ENCODE data around the gene PCDH9.
"Not testable (repeated sequence)": the region's sequence is repeated elsewhere in the genome, so short reads cannot be mapped to it uniquely, and the experiment has no call there.

PCDH9 gene

GRCh38 chr13:66899955-66900354 is 330.2 kb downstream of the PCDH9 start:
- DNase-seq (ENCODE audit: low read depth, low spot score) = no peak
- WGBS (ENCODE audit: insufficient coverage, insufficient read length) = no CpG with 5 or more reads among the region's 3 CpGs
- no peak overlapping the region for H3K4me3 ChIP-seq (ENCODE audit: low read length)
- no peaks in the 10 kb centered on the region for H3K36me3 ChIP-seq (ENCODE audit: control insufficient read depth, insufficient read depth, low read length)
- H3K9me3 ChIP-seq (ENCODE audit: control insufficient read depth, insufficient read depth, low read length) = no peaks in the 10 kb centered on the region
- H3K27me3 ChIP-seq (ENCODE audit: control insufficient read depth, insufficient read depth, low read length) = no peaks in the 10 kb centered on the region
- no peaks in the 10 kb centered on the region for H3K4me1 ChIP-seq (ENCODE audit: control insufficient read depth, insufficient read depth, low read length)
- H3K27ac ChIP-seq (ENCODE audit: low read length) = no peak overlapping the region

DNA sequence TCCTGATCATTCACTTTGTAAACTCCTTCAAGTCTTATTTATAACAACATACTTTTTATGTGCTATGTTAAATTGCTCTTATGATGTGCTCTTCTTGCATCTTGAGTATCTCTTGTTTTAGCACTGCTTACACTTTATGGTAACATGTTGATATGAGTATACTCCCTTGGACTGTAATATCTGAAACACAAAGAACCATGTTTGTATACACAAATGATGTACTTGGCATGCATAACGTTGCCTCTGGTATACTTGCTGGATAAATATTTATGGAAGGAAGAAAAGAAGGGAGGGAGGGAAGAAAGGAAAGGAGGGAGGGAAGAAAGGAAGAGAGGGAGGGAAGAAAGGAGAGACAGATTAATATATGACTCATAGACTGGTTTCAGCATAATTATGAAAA is 333.2 kb downstream of the PCDH9 start:
- H3K9me3 ChIP-seq (ENCODE audit: control insufficient read depth, insufficient read depth, low read length) = no peaks in the 10 kb centered on the region
- WGBS (ENCODE audit: insufficient coverage, insufficient read length) = no CpG with 5 or more reads among the region's 1 CpG
- H3K36me3 ChIP-seq (ENCODE audit: control insufficient read depth, insufficient read depth, low read length) = no peaks in the 10 kb centered on the region
- H3K27me3 ChIP-seq (ENCODE audit: control insufficient read depth, insufficient read depth, low read length) = no peaks in the 10 kb centered on the region
- H3K4me3 ChIP-seq (ENCODE audit: low read length) = no peak overlapping the region
- no peak for DNase-seq (ENCODE audit: low read depth, low spot score)
- no peaks in the 10 kb centered on the region for H3K4me1 ChIP-seq (ENCODE audit: control insufficient read depth, insufficient read depth, low read length)
- no peak overlapping the region for H3K27ac ChIP-seq (ENCODE audit: low read length)

GRCh38 chr13:66895780-66896179 is 334.4 kb downstream of the PCDH9 start:
- H3K27ac ChIP-seq (ENCODE audit: low read length) = no peak overlapping the region
- H3K36me3 ChIP-seq (ENCODE audit: control insufficient read depth, insufficient read depth, low read length) = no peaks in the 10 kb centered on the region
- H3K4me3 ChIP-seq (ENCODE audit: low read length) = no peak overlapping the region
- H3K27me3 ChIP-seq (ENCODE audit: control insufficient read depth, insufficient read depth, low read length) = no peaks in the 10 kb centered on the region
- no peak for DNase-seq (ENCODE audit: low read depth, low spot score)
- WGBS (ENCODE audit: insufficient coverage, insufficient read length) = no CpG with 5 or more reads among the region's 5 CpGs
- no peaks in the 10 kb centered on the region for H3K4me1 ChIP-seq (ENCODE audit: control insufficient read depth, insufficient read depth, low read length)
- no peaks in the 10 kb centered on the region for H3K9me3 ChIP-seq (ENCODE audit: control insufficient read depth, insufficient read depth, low read length)

DNA sequence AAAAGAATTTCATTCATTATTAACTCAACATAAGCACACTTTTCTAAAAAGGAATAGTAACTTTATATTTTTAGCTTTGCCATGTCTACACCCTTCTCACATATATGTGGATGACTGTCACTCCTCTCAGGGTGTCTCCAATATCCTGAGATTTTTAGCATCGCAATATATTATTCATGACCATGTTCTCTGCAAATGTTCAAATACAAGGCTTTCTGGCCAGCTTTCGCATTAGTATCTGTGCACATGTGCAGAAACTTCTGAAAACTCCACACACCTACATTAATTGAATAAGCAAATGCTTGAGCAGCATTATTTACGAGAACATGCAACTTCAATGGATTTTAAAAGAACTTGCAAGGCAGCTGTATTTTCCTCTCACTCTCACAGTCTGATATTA is 334.8 kb downstream of the PCDH9 start:
- no peak overlapping the region for H3K4me3 ChIP-seq (ENCODE audit: low read length)
- H3K27ac ChIP-seq (ENCODE audit: low read length) = no peak overlapping the region
- no peaks in the 10 kb centered on the region for H3K36me3 ChIP-seq (ENCODE audit: control insufficient read depth, insufficient read depth, low read length)
- no peaks in the 10 kb centered on the region for H3K27me3 ChIP-seq (ENCODE audit: control insufficient read depth, insufficient read depth, low read length)
- DNase-seq (ENCODE audit: low read depth, low spot score) = no peak
- no peaks in the 10 kb centered on the region for H3K4me1 ChIP-seq (ENCODE audit: control insufficient read depth, insufficient read depth, low read length)
- no CpG with 5 or more reads among the region's 3 CpGs for WGBS (ENCODE audit: insufficient coverage, insufficient read length)
- no peaks in the 10 kb centered on the region for H3K9me3 ChIP-seq (ENCODE audit: control insufficient read depth, insufficient read depth, low read length)

DNA sequence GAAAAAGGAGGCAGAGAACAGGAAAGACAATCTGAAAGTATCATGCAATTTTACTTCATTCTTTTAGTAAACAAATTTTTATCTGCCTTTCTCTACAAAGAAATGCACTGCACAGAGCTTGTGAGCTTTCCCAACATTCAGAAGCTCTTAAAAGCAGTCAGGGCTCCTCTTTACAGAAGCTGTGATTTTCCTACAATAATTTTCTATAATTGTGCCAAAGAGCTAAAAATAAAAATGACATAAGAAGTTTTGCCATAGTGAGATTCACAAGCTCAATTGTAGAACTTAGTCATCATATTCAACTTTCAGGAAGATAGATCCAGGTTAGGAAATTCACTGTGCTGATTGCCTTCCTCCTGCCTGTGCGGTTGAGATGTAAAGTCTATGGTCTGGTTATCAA is 341.4 kb downstream of the PCDH9 start:
- no peak overlapping the region for H3K4me3 ChIP-seq (ENCODE audit: low read length)
- no peak for DNase-seq (ENCODE audit: low read depth, low spot score)
- H3K9me3 ChIP-seq (ENCODE audit: control insufficient read depth, insufficient read depth, low read length) = no peaks in the 10 kb centered on the region
- no CpG with 5 or more reads among the region's 1 CpG for WGBS (ENCODE audit: insufficient coverage, insufficient read length)
- H3K27me3 ChIP-seq (ENCODE audit: control insufficient read depth, insufficient read depth, low read length) = no peaks in the 10 kb centered on the region
- no peaks in the 10 kb centered on the region for H3K36me3 ChIP-seq (ENCODE audit: control insufficient read depth, insufficient read depth, low read length)
- H3K27ac ChIP-seq (ENCODE audit: low read length) = no peak overlapping the region
- H3K4me1 ChIP-seq (ENCODE audit: control insufficient read depth, insufficient read depth, low read length) = no peaks in the 10 kb centered on the region

DNA sequence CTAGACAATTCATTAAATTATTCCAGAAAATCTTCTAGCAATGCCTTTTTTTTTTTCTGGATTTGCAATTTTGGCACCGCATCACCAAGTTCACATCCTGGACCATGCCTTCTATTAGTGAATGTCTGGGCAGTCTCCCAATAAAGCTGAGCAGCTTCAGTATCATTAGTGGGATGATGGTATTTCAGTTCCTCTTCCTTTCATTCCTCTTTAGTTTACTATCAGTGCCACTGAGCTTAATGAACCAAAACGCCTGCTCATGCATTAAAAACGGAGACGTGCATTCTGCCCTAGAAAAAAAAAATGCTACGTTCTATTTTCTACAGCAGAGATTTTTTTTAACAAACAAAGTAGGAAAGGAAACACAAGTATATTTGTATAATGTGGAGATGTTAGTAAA is 343.0 kb downstream of the PCDH9 start:
- no peaks in the 10 kb centered on the region for H3K36me3 ChIP-seq (ENCODE audit: control insufficient read depth, insufficient read depth, low read length)
- no peaks in the 10 kb centered on the region for H3K4me1 ChIP-seq (ENCODE audit: control insufficient read depth, insufficient read depth, low read length)
- no peaks in the 10 kb centered on the region for H3K9me3 ChIP-seq (ENCODE audit: control insufficient read depth, insufficient read depth, low read length)
- DNase-seq (ENCODE audit: low read depth, low spot score) = no peak
- no peak overlapping the region for H3K27ac ChIP-seq (ENCODE audit: low read length)
- H3K27me3 ChIP-seq (ENCODE audit: control insufficient read depth, insufficient read depth, low read length) = no peaks in the 10 kb centered on the region
- WGBS (ENCODE audit: insufficient coverage, insufficient read length) = no CpG with 5 or more reads among the region's 5 CpGs
- H3K4me3 ChIP-seq (ENCODE audit: low read length) = no peak overlapping the region

GRCh38 chr13:66886264-66886663 is 343.9 kb downstream of the PCDH9 start:
- no peaks in the 10 kb centered on the region for H3K4me1 ChIP-seq (ENCODE audit: control insufficient read depth, insufficient read depth, low read length)

GRCh38 chr13:66881170-66881569 is 349.0 kb downstream of the PCDH9 start:
- H3K4me1 ChIP-seq (ENCODE audit: control insufficient read depth, insufficient read depth, low read length); H3K9me3 ChIP-seq (ENCODE audit: control insufficient read depth, insufficient read depth, low read length); H3K27ac ChIP-seq (ENCODE audit: low read length); DNase-seq (ENCODE audit: low read depth, low spot score); H3K27me3 ChIP-seq (ENCODE audit: control insufficient read depth, insufficient read depth, low read length); H3K36me3 ChIP-seq (ENCODE audit: control insufficient read depth, insufficient read depth, low read length); H3K4me3 ChIP-seq (ENCODE audit: low read length): not testable (repeated sequence)
- WGBS (ENCODE audit: insufficient coverage, insufficient read length) = no CpG with 5 or more reads among the region's 2 CpGs

More at GRCh38 chr13:66886264-66886663, 343.9 kb downstream of the PCDH9 start:
- Histone ChIP-seq H3K36me3 (ENCODE audit: control insufficient read depth, insufficient read depth, low read length) (no peaks in the 10 kb centered on the region), H3K27me3 (ENCODE audit: control insufficient read depth, insufficient read depth, low read length) (no peaks in the 10 kb centered on the region), H3K4me3 (ENCODE audit: low read length) (no peak overlapping the region), H3K9me3 (ENCODE audit: control insufficient read depth, insufficient read depth, low read length) (no peaks in the 10 kb centered on the region), H3K27ac (ENCODE audit: low read length) (no peak overlapping the region)
- WGBS (ENCODE audit: insufficient coverage, insufficient read length) = no CpG with 5 or more reads among the region's 4 CpGs
- DNase-seq (ENCODE audit: low read depth, low spot score) = no peak

DNA sequence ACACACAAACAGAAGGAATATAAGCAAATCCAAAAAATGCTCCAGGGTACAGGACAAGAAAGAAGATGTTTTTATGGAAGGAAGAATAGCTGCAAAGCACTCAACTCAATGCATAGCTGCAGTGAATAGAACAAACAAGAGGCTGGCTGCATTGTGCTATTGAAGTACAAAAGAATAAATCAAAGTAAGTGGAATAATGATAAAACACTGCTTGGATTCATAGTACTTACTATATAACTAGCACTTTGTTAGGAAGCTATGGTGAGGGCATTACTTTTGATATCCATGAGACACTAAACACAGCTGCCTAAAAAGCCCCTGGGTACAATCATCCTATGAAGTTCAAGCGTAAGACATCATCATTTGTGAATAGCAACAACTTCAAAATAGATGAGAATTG is 350.1 kb downstream of the PCDH9 start:
- no peak overlapping the region for H3K27ac ChIP-seq (ENCODE audit: low read length)
- no peak for DNase-seq (ENCODE audit: low read depth, low spot score)
- WGBS (ENCODE audit: insufficient coverage, insufficient read length) = no CpG with 5 or more reads among the region's 1 CpG

GRCh38 chr13:66875264-66875663 is 354.9 kb downstream of the PCDH9 start:
- Histone ChIP-seq H3K9me3 (ENCODE audit: control insufficient read depth, insufficient read depth, low read length) (no peaks in the 10 kb centered on the region), H3K27me3 (ENCODE audit: control insufficient read depth, insufficient read depth, low read length) (no peaks in the 10 kb centered on the region), H3K4me1 (ENCODE audit: control insufficient read depth, insufficient read depth, low read length) (no peaks in the 10 kb centered on the region), H3K27ac (ENCODE audit: low read length) (no peak overlapping the region), H3K4me3 (ENCODE audit: low read length) (no peak overlapping the region), H3K36me3 (ENCODE audit: control insufficient read depth, insufficient read depth, low read length) (no peaks in the 10 kb centered on the region)
- no peak for DNase-seq (ENCODE audit: low read depth, low spot score)
- no CpG with 5 or more reads among the region's 4 CpGs for WGBS (ENCODE audit: insufficient coverage, insufficient read length)

More for the DNA sequence above, 350.1 kb downstream of the PCDH9 start:
- Histone ChIP-seq H3K36me3 (ENCODE audit: control insufficient read depth, insufficient read depth, low read length) (no peaks in the 10 kb centered on the region), H3K9me3 (ENCODE audit: control insufficient read depth, insufficient read depth, low read length) (no peaks in the 10 kb centered on the region), H3K27me3 (ENCODE audit: control insufficient read depth, insufficient read depth, low read length) (no peaks in the 10 kb centered on the region), H3K4me3 (ENCODE audit: low read length) (no peak overlapping the region), H3K4me1 (ENCODE audit: control insufficient read depth, insufficient read depth, low read length) (no peaks in the 10 kb centered on the region)

DNA sequence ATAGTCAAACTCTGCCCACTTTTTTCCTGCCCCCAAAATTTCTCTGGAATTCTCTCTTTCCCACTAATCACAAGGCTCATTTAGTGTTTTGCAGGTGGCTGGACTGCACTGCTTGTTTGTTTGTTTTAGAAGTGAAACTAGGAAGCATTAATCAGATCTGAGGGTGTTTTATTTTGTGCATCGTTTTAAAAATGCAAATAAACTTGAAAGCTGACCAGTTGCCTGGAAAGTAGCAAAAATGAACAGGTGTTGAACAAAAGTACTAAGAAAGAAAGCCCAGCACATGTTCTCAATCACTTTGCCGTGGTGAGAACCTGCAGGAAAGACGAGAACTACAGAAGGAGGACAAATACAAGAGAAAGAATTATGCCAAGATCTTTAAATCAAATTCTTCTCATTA is 365.5 kb downstream of the PCDH9 start:
- Histone ChIP-seq H3K4me3 (ENCODE audit: low read length) (no peak overlapping the region), H3K4me1 (ENCODE audit: control insufficient read depth, insufficient read depth, low read length) (no peaks in the 10 kb centered on the region), H3K27me3 (ENCODE audit: control insufficient read depth, insufficient read depth, low read length) (no peaks in the 10 kb centered on the region), H3K9me3 (ENCODE audit: control insufficient read depth, insufficient read depth, low read length) (no peaks in the 10 kb centered on the region), H3K27ac (ENCODE audit: low read length) (no peak overlapping the region), H3K36me3 (ENCODE audit: control insufficient read depth, insufficient read depth, low read length) (no peaks in the 10 kb centered on the region)
- WGBS (ENCODE audit: insufficient coverage, insufficient read length) = no CpG with 5 or more reads among the region's 3 CpGs
- DNase-seq (ENCODE audit: low read depth, low spot score) = no peak

Measured in iPS DF 6.9 (cell line).